ENCODE results near the gene IMPACT.

- TF ChIP-seq CTCF (IDR thresholded peaks at IDR 0.05) (no peak), POLR2A (IDR thresholded peaks at IDR 0.05) (no peak), POLR2AphosphoS5 (IDR thresholded peaks at IDR 0.05) (no peak)
Measured at GRCh38 chr18:24497031-24497754, 70.7 kb downstream of the IMPACT start.

All from sigmoid colon (tissue), 4 donors.